Liver (tissue), 9 donors: Measurements from ENCODE around the gene ITGA7. TPM values are rescaled to one million over a fixed set of nuclear protein-coding genes. Genes with fewer than 3 reads are reported as not detected.

ENCODE experiments used
- DNase-seq: peaks from one replicate; pipeline ENCODE4 v3.0.0-alpha.2; 2017; ENCODE audit warnings: low spot score
- H3K27ac ChIP-seq, 2 donors: one replicate each; pipeline ENCODE4 v1.7.0; 2013; ENCODE audit warnings: inconsistent platforms in 2 of 2, low read length in 2 of 2, control low read depth in 1 of 2, low read depth in 1 of 2, mild to moderate bottlenecking in 1 of 2
- H3K27me3 ChIP-seq, 4 donors: one replicate each; pipeline versions ENCODE4 v1.6.1 to v1.7.0; 2013; ENCODE audit warnings: low read length in 3 of 4, inconsistent platforms in 1 of 4, mild to moderate bottlenecking in 1 of 4, moderate library complexity in 1 of 4; ENCODE audit not compliant: control insufficient read depth in 4 of 4, insufficient read depth in 4 of 4
- H3K36me3 ChIP-seq, 4 donors: one replicate each; pipeline versions ENCODE4 v1.6.1 to v1.7.0; 2013; ENCODE audit warnings: low read length in 3 of 4, mild to moderate bottlenecking in 3 of 4, low read depth in 1 of 4, moderate library complexity in 1 of 4; ENCODE audit not compliant: control insufficient read depth in 4 of 4, insufficient read depth in 3 of 4
- H3K4me1 ChIP-seq, 4 donors: one replicate each; pipeline versions ENCODE4 v1.6.1 to v1.7.0; 2013; ENCODE audit warnings: low read length in 3 of 4, mild to moderate bottlenecking in 3 of 4, moderate library complexity in 1 of 4; ENCODE audit not compliant: control insufficient read depth in 4 of 4, insufficient read depth in 4 of 4
- H3K4me3 ChIP-seq, 3 donors: one replicate each; pipeline versions ENCODE4 v1.6.1 to v1.7.0; 2013; ENCODE audit warnings: low read length in 3 of 3, control low read depth in 1 of 3, low read depth in 1 of 3, mild to moderate bottlenecking in 1 of 3
- H3K9ac ChIP-seq, 2 donors: one replicate each; pipeline ENCODE4 v1.7.0; 2013; ENCODE audit warnings: low read length in 2 of 2, mild to moderate bottlenecking in 2 of 2, moderate library complexity in 2 of 2, control low read depth in 1 of 2, low read depth in 1 of 2
- H3K9me3 ChIP-seq, 4 donors: one replicate each; pipeline versions ENCODE4 v1.6.1 to v1.7.0; 2013; ENCODE audit warnings: low read length in 3 of 4; ENCODE audit not compliant: control insufficient read depth in 4 of 4
- EGR1 ChIP-seq, 2 donors: IDR thresholded peaks; 2 replicates each; pipeline ENCODE4 v1.6.1; 2016 to 2018; ENCODE audit warnings: antibody characterized with exemption in 2 of 2, low read depth in 2 of 2
- FOXA1 ChIP-seq: IDR thresholded peaks from 2 replicates; pipeline ENCODE4 v1.6.1; 2016; ENCODE audit warnings: antibody characterized with exemption
- FOXA2 ChIP-seq: IDR thresholded peaks from 2 replicates; pipeline ENCODE4 v1.6.1; 2016; ENCODE audit warnings: antibody characterized with exemption
- HNF4A ChIP-seq, 2 donors: conservative IDR thresholded peaks; 2 replicates each; pipeline ENCODE4 v1.6.1; 2016; ENCODE audit warnings: antibody characterized with exemption in 2 of 2, mild to moderate bottlenecking in 2 of 2
- HNF4G ChIP-seq: IDR thresholded peaks from 2 replicates; pipeline ENCODE4 v1.6.1; 2016; ENCODE audit warnings: antibody characterized with exemption
- JUND ChIP-seq, 2 donors: IDR thresholded peaks; 2 replicates each; pipeline ENCODE4 v1.6.1; 2016; ENCODE audit warnings: antibody characterized with exemption in 2 of 2
- NR2F2 ChIP-seq: IDR thresholded peaks from 2 replicates; pipeline ENCODE4 v1.6.1; 2016; ENCODE audit warnings: antibody characterized with exemption
- RAD21 ChIP-seq, 2 donors: IDR thresholded peaks; 2 replicates each; pipeline ENCODE4 v1.6.1; 2016; ENCODE audit warnings: antibody characterized with exemption in 2 of 2, mild to moderate bottlenecking in 2 of 2
- SP1 ChIP-seq: IDR thresholded peaks from 2 replicates; pipeline ENCODE4 v1.6.1; 2018; ENCODE audit warnings: antibody characterized with exemption, mild to moderate bottlenecking
- TAF1 ChIP-seq: conservative IDR thresholded peaks from 2 replicates; pipeline ENCODE4 v1.6.1; 2016; ENCODE audit warnings: antibody characterized with exemption, mild to moderate bottlenecking
- YY1 ChIP-seq: IDR thresholded peaks from 2 replicates; pipeline ENCODE4 v1.6.1; 2016; ENCODE audit warnings: antibody characterized with exemption, mild to moderate bottlenecking
- WGBS: extraction: QIAGEN DNeasy Blood & Tissue Kit; methylation state at CpG from one replicate; pipeline ENCODE4 v1.1.7; 2013; 5-methylcytosine and 5-hydroxymethylcytosine counted together
- polyA plus RNA-seq, 2 donors: library from polyadenylated mRNA; stranded (reverse) in 1 of 2; unstranded in 1 of 2; fragments of 200-250 nt in 1 of 2; fragments of >200 nt in 1 of 2; fragmentation: Nextera tagmentation in 1 of 2; extraction: Ambion mirVana in 1 of 2; gene quantifications; one replicate each; pipeline versions ENCODE4 v1.2.1 to v1.2.3, GENCODE V29; 2013 to 2015
- total RNA-seq, 2 donors: library from RNA; depleted of rRNA; stranded (reverse); fragments of >200 nt; gene quantifications; one replicate each; pipeline ENCODE4 v1.2.3, GENCODE V29; 2014
- TF ChIP-seq, protein P1 (sequence below): fragments of 150-350 bp; IDR thresholded peaks from 2 replicates; pipeline ENCODE4 v1.5.1; 2017; ENCODE audit warnings: improper control_type of control experiment, low read depth, low read length; ENCODE audit not compliant: missing input control
- TF ChIP-seq, protein P2 (sequence below): IDR thresholded peaks from 2 replicates; pipeline ENCODE4 v1.6.1; 2016; ENCODE audit warnings: antibody characterized with exemption
- TF ChIP-seq, protein P3 (sequence below): IDR thresholded peaks from 2 replicates; pipeline ENCODE4 v1.6.1; 2016; ENCODE audit warnings: antibody characterized with exemption
- TF ChIP-seq, protein P4 (sequence below): IDR thresholded peaks from 2 replicates; pipeline ENCODE4 v1.6.1; 2016; ENCODE audit warnings: antibody characterized with exemption
- TF ChIP-seq, protein P5 (sequence below): IDR thresholded peaks from 2 replicates; pipeline ENCODE4 v1.6.1; 2016; ENCODE audit warnings: antibody characterized with exemption, mild to moderate bottlenecking
- donor health status: healthy.
- donor health status: healthy.
- donor health status: healthy.
- donor health status: healthy.
- donor health status: healthy.

The ITGA7 gene
- total and polyA plus RNA-seq, 4 donors = 0.98 to 4.9 (median 3.3) TPM

DNA sequence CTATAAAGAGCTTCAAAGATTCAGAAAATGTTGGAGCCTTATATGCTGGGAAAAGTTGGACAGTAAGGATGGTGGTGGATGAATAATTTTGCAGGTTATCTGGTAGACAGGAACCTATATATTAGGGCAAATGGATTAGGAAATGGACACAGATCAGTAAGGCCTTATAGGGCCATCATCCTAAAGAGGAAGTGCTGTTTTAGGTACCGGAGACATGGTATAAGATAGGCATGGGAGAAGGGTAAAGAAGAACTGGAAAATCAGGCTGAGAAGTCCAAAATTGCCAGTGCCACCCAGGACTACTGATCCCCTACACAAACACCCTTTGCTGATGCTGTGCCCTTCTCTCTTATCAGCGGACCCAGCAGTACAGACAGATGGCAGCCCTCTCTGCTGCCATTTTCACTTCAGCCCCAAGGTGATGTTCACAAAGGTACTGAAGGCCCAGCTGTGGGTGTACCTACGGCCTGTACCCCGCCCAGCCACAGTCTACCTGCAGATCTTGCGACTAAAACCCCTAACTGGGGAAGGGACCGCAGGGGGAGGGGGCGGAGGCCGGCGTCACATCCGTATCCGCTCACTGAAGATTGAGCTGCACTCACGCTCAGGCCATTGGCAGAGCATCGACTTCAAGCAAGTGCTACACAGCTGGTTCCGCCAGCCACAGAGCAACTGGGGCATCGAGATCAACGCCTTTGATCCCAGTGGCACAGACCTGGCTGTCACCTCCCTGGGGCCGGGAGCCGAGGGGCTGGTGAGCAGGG, 40.7 kb upstream of the ITGA7 start:
- DNase-seq = no peak
- no peaks in the 10 kb centered on the region for H3K27me3 ChIP-seq
- WGBS = 92% methylated on average over 18 of the region's 18 CpGs
- H3K36me3 ChIP-seq = peaks cover 0 to 18% (median 12%) of the 10 kb centered on the region in 4 donors
- no peak overlapping the region for H3K9ac ChIP-seq
- peaks cover 0 to 7% (median 5%) of the 10 kb centered on the region in 4 donors for H3K4me1 ChIP-seq
- H3K27ac ChIP-seq = no peak overlapping the region
- no peak overlapping the region for H3K4me3 ChIP-seq
- TF ChIP-seq RAD21 (IDR thresholded peaks at IDR 0.05) (no peak), FOXA2 (no peak), SP1 (no peak), TAF1 (no peak), FOXA1 (no peak), HNF4A (conservative IDR thresholded peaks at IDR 0.05) (no peak), JUND (IDR thresholded peaks at IDR 0.05) (no peak), HNF4G (no peak), EGR1 (IDR thresholded peaks at IDR 0.05; ENCODE audit: low read depth in 2 of 2) (no peak), NR2F2 (no peak)
- TF ChIP-seq, protein P1, sequence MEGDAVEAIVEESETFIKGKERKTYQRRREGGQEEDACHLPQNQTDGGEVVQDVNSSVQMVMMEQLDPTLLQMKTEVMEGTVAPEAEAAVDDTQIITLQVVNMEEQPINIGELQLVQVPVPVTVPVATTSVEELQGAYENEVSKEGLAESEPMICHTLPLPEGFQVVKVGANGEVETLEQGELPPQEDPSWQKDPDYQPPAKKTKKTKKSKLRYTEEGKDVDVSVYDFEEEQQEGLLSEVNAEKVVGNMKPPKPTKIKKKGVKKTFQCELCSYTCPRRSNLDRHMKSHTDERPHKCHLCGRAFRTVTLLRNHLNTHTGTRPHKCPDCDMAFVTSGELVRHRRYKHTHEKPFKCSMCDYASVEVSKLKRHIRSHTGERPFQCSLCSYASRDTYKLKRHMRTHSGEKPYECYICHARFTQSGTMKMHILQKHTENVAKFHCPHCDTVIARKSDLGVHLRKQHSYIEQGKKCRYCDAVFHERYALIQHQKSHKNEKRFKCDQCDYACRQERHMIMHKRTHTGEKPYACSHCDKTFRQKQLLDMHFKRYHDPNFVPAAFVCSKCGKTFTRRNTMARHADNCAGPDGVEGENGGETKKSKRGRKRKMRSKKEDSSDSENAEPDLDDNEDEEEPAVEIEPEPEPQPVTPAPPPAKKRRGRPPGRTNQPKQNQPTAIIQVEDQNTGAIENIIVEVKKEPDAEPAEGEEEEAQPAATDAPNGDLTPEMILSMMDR = no peak
- TF ChIP-seq, protein P2, sequence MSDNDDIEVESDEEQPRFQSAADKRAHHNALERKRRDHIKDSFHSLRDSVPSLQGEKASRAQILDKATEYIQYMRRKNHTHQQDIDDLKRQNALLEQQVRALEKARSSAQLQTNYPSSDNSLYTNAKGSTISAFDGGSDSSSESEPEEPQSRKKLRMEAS = no peak
- TF ChIP-seq, protein P3, sequence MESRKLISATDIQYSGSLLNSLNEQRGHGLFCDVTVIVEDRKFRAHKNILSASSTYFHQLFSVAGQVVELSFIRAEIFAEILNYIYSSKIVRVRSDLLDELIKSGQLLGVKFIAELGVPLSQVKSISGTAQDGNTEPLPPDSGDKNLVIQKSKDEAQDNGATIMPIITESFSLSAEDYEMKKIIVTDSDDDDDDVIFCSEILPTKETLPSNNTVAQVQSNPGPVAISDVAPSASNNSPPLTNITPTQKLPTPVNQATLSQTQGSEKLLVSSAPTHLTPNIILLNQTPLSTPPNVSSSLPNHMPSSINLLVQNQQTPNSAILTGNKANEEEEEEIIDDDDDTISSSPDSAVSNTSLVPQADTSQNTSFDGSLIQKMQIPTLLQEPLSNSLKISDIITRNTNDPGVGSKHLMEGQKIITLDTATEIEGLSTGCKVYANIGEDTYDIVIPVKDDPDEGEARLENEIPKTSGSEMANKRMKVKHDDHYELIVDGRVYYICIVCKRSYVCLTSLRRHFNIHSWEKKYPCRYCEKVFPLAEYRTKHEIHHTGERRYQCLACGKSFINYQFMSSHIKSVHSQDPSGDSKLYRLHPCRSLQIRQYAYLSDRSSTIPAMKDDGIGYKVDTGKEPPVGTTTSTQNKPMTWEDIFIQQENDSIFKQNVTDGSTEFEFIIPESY = no peak
- TF ChIP-seq, protein P4, sequence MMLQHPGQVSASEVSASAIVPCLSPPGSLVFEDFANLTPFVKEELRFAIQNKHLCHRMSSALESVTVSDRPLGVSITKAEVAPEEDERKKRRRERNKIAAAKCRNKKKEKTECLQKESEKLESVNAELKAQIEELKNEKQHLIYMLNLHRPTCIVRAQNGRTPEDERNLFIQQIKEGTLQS = no peak
- no peaks in the 10 kb centered on the region for H3K9me3 ChIP-seq

DNA sequence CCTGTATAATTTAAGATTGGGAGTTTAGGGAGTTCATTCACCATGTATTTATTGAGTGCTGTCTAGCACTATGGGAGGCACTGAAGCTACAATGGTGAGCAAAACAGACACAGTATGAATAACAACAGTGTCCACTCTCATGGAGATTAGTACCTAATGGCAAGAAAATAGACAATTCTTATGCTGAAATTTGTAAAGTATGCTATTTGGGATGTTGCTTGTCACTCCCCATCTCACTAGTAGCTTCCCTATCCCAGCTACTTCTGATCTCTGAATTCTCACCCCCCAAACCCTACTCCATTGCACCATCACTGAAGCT, 39.2 kb upstream of the ITGA7 start:
- peaks cover 0 to 3% (median 0%) of the 10 kb centered on the region in 4 donors for H3K27me3 ChIP-seq
- no peak overlapping the region for H3K27ac ChIP-seq
- H3K4me1 ChIP-seq = peaks cover 0 to 9% (median 5%) of the 10 kb centered on the region in 4 donors
- no peak overlapping the region for H3K4me3 ChIP-seq
- H3K9me3 ChIP-seq = no peaks in the 10 kb centered on the region
- H3K36me3 ChIP-seq = peaks cover 0 to 10% (median 4%) of the 10 kb centered on the region in 4 donors
- H3K9ac ChIP-seq = no peak overlapping the region
- TF ChIP-seq, protein P5, sequence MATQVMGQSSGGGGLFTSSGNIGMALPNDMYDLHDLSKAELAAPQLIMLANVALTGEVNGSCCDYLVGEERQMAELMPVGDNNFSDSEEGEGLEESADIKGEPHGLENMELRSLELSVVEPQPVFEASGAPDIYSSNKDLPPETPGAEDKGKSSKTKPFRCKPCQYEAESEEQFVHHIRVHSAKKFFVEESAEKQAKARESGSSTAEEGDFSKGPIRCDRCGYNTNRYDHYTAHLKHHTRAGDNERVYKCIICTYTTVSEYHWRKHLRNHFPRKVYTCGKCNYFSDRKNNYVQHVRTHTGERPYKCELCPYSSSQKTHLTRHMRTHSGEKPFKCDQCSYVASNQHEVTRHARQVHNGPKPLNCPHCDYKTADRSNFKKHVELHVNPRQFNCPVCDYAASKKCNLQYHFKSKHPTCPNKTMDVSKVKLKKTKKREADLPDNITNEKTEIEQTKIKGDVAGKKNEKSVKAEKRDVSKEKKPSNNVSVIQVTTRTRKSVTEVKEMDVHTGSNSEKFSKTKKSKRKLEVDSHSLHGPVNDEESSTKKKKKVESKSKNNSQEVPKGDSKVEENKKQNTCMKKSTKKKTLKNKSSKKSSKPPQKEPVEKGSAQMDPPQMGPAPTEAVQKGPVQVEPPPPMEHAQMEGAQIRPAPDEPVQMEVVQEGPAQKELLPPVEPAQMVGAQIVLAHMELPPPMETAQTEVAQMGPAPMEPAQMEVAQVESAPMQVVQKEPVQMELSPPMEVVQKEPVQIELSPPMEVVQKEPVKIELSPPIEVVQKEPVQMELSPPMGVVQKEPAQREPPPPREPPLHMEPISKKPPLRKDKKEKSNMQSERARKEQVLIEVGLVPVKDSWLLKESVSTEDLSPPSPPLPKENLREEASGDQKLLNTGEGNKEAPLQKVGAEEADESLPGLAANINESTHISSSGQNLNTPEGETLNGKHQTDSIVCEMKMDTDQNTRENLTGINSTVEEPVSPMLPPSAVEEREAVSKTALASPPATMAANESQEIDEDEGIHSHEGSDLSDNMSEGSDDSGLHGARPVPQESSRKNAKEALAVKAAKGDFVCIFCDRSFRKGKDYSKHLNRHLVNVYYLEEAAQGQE = no peak
- TF ChIP-seq JUND (IDR thresholded peaks at IDR 0.05) = no peak
- TF ChIP-seq RAD21 (IDR thresholded peaks at IDR 0.05) = no peak
- TF ChIP-seq EGR1 (IDR thresholded peaks at IDR 0.05; ENCODE audit: low read depth in 2 of 2) = no peak
- no peak for TF ChIP-seq FOXA1
- no peak for TF ChIP-seq TAF1
- no peak for TF ChIP-seq HNF4G
- TF ChIP-seq SP1 = no peak
- TF ChIP-seq, protein P4 = no peak
- no peak for TF ChIP-seq YY1
- no peak for TF ChIP-seq FOXA2
- DNase-seq = no peak
